Activated naive CD4-positive, alpha-beta T cell treated with anti-CD3 and anti-CD28 coated beads, Interleukin-2, amount 50 U/mL, for 72 hours (primary cell): ENCODE results near the gene LRRC57. TPM values are rescaled to one million over a fixed set of nuclear protein-coding genes. Genes with fewer than 3 reads are reported as not detected.

ENCODE experiments used
- ATAC-seq, 2 donors: fragments of 150-1000 bp; cut with Tn5 transposase; 2 replicates each; pipeline ENCODE4 v1.10.0; 2021; ENCODE audit warnings: mild to moderate bottlenecking in 2 of 2, moderate library complexity in 2 of 2
- DNase-seq, 2 donors: peaks; one replicate each; pipeline ENCODE4 v3.0.0; 2021 to 2022; ENCODE audit warnings: low spot score in 2 of 2
- H3K27ac Mint-ChIP-seq, 2 donors: one replicate each; pipeline ENCODE4 v1.8.0; 2022; ENCODE audit warnings: mild to moderate bottlenecking in 2 of 2, mixed read lengths in 2 of 2
- H3K36me3 Mint-ChIP-seq, 2 donors: one replicate each; pipeline ENCODE4 v1.8.0; 2022; ENCODE audit warnings: mixed read lengths in 2 of 2
- H3K9me3 Mint-ChIP-seq, 2 donors: one replicate each; pipeline ENCODE4 v1.8.0; 2022; ENCODE audit warnings: mixed read lengths in 2 of 2
- total RNA-seq, 2 donors: library from RNA; stranded (reverse); gene quantifications; one replicate each; pipeline ENCODE4 v1.2.3, GENCODE V29; 2022

The LRRC57 gene
- total RNA-seq, 2 donors from 2014 or later = 16.1 to 29.6 TPM

DNA sequence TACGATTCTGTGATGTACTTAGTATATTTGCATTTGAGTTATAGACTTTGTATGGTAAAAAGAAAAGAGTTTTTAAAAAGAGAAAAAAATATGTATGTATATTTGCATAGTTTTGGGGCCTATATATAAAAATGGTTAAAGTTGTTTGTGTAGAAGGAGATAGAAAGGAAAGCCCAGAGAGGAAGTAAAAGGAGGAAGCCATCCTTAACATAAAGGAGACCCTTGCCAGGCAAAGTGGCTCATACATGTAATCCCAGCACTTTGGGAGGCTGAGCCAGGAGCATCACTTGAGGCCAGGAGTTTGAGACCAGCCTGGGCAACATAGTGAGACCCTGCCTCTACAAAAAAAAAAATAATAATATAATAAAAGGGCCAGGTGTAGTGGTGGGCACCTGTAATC lies 44.8 kb downstream of the LRRC57 start:
- Mint-ChIP-seq H3K9me3 (no peaks in the 10 kb centered on the region), H3K27ac (no peak overlapping the region), H3K36me3 (no peaks in the 10 kb centered on the region)
- DNase-seq (no peak), ATAC-seq (no peak)

DNA sequence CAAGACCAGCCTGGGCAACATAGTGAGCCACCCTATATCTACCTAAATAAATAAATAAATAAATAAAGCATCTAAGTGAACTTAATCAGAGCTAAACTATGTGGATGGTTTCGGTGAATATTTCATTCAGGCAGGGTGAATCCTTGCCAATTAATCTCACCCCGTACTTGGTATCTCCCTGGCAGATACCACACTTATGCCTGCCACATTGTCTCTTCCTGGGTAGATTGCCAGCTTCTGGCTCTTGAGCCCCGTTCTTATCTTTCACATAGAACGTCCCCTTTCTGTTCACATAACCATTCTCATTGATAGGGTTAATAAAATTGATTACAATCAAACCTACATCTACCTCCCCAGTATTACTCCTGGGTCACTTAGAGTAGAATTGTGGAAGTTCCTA lies 46.1 kb downstream of the LRRC57 start:
- Mint-ChIP-seq H3K9me3 (no peaks in the 10 kb centered on the region), H3K27ac (no peak overlapping the region), H3K36me3 (no peaks in the 10 kb centered on the region)
- no peak for ATAC-seq
- DNase-seq = no peak

DNA sequence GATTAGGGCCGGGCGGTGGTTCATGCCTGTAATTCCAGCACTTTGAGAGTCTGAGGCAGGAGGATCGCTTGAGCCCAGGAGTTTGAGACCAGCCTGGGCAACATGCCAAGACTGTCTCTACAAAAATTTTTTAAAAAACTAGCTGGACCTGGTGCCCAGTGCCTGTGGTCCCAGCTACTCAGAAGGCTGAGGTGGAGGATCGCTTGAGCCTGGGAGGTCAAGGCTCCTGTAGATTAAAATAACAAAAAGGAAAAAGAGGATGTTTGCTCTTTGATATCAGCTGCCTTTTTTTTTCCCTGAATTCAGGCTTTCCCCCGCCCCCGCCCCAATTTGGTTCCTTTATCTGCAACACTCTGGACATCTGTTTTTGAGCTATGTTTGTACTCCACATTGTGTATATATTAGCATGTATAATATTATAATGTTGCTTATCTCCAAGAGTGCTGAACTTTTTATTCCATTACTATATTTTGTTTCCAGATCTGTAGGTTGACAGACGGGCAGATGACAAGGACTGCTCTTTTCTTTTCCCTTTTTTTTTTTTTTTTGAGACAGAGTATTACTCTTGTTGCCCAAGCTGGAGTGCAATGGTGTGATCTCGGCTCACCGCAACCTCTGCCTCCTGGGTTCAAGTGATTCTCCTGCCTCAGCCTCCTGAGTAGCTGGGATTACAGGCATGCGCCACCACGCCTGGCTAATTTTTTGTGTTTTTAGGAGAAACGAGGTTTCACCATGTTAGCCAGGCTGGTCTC lies 48.6 kb downstream of the LRRC57 start:
- H3K9me3 Mint-ChIP-seq = no peaks in the 10 kb centered on the region
- H3K27ac Mint-ChIP-seq = peak overlapping the region in 1 of 2 donors; percentile 55
- no peak for DNase-seq
- ATAC-seq = no peak
- H3K36me3 Mint-ChIP-seq = peaks cover 9 to 11% of the 10 kb centered on the region in 2 donors

DNA sequence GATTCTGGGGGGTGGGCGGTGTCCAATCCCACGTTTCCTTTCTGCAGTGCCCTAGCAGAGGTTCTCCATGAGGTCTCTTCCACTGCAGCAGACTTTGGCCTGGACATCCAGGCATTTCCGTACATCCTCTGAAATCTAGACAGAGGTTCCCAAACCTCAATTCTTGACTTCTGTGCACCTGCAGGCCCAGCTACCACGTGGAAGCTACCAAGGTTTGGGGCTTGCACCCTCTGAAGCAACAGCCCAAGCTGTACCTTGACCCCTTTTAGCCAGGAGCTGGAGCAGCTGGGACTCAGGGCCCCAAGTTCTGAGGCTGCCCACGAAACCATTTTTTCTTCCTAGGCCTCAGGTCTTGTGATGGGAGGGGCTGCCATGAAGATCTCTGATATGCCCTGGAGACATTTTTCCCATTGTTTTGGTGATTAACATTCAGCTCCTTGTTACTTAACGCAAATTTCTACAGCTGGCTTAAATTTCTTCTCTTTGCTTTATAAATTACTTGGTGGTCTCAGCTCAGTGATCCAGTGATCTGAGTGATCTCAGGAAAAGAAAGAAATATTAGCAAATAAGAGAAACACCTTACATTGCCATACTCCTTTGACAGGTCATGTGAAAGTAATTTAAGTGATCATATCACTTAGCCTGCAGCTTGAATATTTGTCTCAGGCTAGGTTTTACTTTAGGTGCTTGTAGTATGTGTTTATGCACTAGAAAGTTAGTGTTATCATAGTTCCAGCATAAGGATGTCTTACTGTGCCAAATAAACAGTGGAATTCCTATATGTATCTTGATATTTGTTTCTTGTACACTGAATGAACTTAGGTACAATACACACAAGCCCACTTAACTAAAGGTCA lies 50.2 kb downstream of the LRRC57 start:
- ATAC-seq = no peak
- Mint-ChIP-seq H3K27ac (no peak overlapping the region), H3K9me3 (no peaks in the 10 kb centered on the region)

DNA sequence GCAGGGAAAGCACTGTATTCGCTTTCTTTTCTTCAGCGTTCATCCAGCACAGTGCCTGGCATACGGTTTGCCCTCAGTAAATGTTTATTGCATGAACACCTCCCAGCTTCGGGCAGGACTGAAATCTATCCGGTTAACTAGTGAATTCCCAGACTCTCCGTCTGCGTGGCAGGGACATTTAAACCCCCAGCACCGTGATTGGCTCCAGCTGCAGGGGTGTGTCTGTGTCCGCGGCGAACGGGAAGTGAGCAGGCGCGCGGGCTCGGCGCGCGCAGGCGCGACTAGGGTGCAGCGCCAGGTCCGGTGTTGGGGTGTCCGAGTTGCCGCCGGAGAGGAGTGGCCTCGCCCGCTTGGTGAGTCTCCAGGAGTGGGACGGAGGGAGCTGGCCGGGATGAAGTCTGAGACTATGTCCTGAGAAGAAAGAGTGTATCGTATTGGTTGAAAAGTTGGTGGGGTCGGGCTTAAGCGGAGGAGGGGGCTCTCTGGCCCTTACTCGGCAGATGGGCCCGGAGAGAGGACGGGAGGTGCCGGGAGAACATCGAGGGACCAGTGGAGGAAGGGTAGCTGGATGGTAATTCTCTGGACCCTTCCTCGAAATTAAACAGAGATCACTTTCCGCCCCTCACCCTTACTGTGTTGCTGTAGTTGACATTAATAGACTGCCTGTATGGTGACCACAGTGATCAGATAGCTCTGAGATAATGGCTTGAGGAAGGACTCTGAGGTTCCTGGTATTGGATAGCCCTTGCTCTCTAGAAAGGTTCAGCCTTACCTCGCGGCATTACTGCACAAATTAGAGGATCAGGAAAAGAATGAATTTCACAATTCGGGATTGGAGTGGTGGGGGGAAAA lies 53.0 kb downstream of the LRRC57 start, which contains the start of gene SNAP23:
Gene SNAP23 (plus strand): TSS at position 274 of the 852 bp plus-strand sequence. CDS start 16,213 bp downstream, outside the sequence.
- H3K27ac Mint-ChIP-seq = peak within 1 kb of the TSS; percentile 87 to 97
- peak; percentile 97 to 98 for ATAC-seq
- H3K9me3 Mint-ChIP-seq = no peaks in the 10 kb centered on the region
- peaks cover 18 to 20% of the 10 kb centered on the region in 2 donors for H3K36me3 Mint-ChIP-seq
- peak; percentile 80 to 90 for DNase-seq

More for the DNA sequence above, 50.2 kb downstream of the LRRC57 start:
- H3K36me3 Mint-ChIP-seq = peaks cover 9 to 11% of the 10 kb centered on the region in 2 donors
- no peak for DNase-seq

DNA sequence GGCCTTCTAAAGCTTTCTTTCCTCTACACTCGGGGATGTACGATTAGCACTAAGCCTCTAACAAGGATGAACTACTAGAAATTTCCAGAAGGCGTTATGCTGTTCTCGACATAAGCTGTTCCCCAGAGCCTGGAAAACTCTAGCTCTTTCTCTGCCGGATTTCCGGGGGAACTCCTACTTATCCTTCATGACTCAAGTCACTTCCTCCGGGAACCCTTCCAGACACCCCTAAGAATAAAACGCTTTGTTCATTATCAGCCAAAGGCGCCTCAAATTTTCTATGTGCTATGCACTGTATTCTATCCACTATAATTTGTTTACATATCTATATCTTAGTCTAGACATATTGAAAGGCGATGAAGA lies 53.6 kb downstream of the LRRC57 start:
- peak; percentile 1 to 14 for ATAC-seq
- peaks cover 24 to 25% of the 10 kb centered on the region in 2 donors for H3K36me3 Mint-ChIP-seq
- H3K27ac Mint-ChIP-seq = peak overlapping the region; percentile 87 to 97
- peak in 1 of 2 donors; percentile 54 for DNase-seq
- no peaks in the 10 kb centered on the region for H3K9me3 Mint-ChIP-seq

DNA sequence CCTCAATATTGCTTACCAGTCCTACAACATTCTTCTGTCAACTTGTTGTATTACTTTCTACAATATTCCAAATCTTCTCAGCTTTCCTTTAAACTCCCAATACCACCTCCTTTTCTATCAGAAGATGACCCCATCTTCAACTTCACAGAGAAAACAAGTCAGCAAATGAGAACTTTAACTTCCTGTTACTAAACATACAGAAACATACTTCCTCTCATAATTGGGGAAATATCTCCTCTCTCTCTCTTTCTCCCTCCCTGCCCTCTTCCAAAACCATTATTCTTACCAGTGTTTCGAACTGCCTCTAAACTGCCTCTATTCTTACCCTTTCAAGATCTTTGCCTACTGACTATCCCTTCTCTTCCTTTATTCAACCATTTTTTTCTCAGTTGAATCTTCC lies 54.9 kb downstream of the LRRC57 start:
- Mint-ChIP-seq H3K9me3 (no peaks in the 10 kb centered on the region), H3K27ac (peak overlapping the region; percentile 17 to 87), H3K36me3 (peaks cover 24 to 25% of the 10 kb centered on the region in 2 donors)
- ATAC-seq (no peak), DNase-seq (no peak)

DNA sequence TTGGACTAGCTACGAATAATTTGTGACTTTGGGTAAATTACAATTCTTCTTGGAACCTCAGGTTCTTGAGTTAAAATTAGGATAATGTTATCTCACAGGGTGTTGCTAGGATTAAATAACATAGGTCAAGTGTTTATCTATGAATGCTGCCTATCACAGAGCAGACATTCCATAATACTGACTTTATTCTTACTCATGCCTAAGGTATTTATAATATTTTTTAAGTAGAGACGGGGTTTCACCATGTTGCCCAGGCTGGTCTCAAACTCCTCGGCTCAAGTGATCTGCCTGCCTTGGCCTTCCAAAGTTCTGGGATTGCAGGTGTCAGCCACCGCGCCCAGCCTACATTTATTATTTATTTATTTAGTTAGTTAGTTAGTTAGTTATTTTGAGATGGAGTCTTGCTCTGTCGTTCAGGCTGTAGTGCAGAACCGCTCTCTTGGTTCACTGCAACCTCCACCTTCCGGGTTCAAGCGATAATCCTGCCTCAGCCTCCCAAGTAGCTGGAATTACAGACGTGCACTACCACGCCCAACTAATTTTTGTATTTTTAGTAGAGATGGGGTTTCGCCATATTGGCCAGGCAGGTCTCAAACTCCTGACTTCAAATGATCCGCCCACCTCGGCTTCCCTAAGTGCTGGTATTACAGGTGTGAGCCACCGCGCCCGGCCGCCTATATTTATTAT lies 56.9 kb downstream of the LRRC57 start:
- ATAC-seq = no peak
- peaks cover 25 to 30% of the 10 kb centered on the region in 2 donors for H3K36me3 Mint-ChIP-seq

DNA sequence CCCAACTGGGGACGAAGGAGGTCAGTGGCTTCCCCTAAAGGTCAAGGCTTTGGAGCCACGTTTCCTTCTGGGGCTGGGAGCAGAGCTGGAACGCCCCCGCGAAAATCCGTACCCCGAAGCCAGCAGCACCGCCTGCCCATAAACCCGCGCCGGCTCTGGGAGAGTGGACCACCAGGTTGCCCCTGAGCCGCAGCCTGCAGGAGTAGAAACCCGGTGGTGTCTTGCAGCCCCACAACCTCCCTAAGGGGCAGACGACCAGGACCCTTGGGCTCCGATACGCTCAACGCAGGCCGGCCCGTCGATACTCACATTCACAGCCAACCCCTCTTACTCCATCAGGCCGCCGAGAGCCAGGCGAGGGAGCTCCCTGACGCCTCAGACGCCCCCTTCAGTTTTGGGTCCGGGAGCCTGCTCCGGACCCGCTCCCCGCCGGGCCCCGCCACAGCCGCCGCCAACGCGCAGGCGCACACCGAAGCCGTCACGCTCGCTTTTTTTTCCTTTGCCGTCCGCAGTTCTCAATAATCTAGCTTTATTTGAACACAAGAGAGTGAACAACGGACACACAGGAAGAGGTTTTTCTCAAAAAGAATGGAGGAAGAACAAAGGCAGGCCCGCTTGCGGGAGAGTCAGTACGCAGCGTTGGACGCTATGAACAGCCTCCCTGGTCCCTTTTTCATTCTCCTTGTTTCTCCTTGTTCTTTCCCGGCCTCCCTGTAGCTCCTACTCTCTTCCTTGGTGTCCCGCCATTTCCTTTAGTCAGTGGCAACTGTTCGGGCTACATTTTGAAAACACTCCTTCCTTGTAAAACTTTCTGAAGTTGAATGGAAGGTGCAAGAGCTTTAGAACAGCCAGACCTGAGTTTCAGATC lies 57.7 kb downstream of the LRRC57 start, which contains the start of gene ZNF106:
Gene ZNF106 (minus strand): TSS at position 471 of the 868 bp plus-strand sequence. CDS start 18,852 bp downstream, outside the sequence.
- H3K9me3 Mint-ChIP-seq = no peaks in the 10 kb centered on the region
- H3K27ac Mint-ChIP-seq = peak within 1 kb of the TSS; percentile 98 to 100
- H3K36me3 Mint-ChIP-seq = peaks cover 22 to 27% of the 10 kb centered on the region in 2 donors
- peak; percentile 55 to 67 for ATAC-seq
- DNase-seq = peak; percentile 83 to 87

More for the DNA sequence above, 56.9 kb downstream of the LRRC57 start:
- H3K27ac Mint-ChIP-seq = peak overlapping the region; percentile 98 to 100
- H3K9me3 Mint-ChIP-seq = no peaks in the 10 kb centered on the region
- no peak for DNase-seq

DNA sequence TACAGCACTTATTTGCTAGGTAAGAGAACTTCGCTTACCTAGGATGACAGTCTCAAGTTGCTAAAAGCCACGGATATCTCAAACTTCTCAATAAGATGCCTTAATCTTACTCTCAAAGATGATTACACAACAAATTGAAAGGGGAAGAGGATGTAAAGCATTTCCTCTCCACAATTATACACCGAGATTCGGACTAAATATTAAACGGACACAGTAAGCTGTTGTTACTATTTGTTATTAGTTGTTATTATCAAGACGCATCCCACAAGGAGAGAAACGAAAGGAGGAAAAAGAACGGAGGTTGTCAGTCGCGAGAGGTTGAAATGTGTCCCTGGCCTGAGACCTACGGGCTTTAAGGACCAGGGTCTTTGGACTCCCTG lies 58.3 kb downstream of the LRRC57 start:
- no peak for ATAC-seq
- no peaks in the 10 kb centered on the region for H3K9me3 Mint-ChIP-seq

More for the DNA sequence above, 58.3 kb downstream of the LRRC57 start:
- H3K36me3 Mint-ChIP-seq = peaks cover 16 to 21% of the 10 kb centered on the region in 2 donors
- DNase-seq = no peak
- H3K27ac Mint-ChIP-seq = peak overlapping the region; percentile 98 to 100

Other genes starting within 250 kb of the LRRC57 start
- gene CAPN3, start 189.3 kb downstream of the LRRC57 start, total RNA-seq = 1 to 10 TPM; 1.0 to 4.3 TPM
- 10 to 100 TPM; 58.5 to 62.8 TPM for gene ZNF106, start 57.7 kb downstream of the LRRC57 start, total RNA-seq
- gene SNAP23, start 53.2 kb downstream of the LRRC57 start, total RNA-seq = 10 to 100 TPM; 66.7 to 68.6 TPM
- 10 to 100 TPM; 37.2 to 87.9 TPM for gene HAUS2, start within 50 bp of the LRRC57 start, total RNA-seq
- 1 to 10 TPM; 6.5 to 7.4 TPM for gene STARD9, start 26.8 kb upstream of the LRRC57 start, total RNA-seq
- gene CDAN1, start 188.3 kb upstream of the LRRC57 start, total RNA-seq = 10 to 100 TPM; 17.5 to 27.0 TPM